ENCODE results near the gene IGDCC3.

DNA sequence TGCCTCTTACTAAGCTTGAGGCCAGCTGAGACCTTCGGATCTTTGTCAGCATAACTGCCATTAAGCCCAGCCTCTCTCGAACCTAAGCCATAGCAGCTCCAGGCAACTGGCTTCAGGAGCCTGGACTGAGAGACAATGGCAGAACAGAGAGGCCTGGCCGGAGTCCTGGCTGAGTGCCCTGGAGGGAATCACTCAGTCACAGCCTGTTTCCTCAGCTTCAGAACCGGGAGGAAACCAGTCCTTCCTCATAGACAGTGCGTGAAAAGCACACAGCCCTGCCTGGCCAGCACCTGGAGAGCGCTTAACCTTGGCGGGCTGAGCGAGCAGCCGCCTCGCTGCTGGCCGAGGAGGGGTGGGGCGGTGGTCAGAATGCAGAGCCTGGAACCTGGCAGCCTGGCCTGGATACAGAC, 51.7 kb downstream of the IGDCC3 start:
- no peak for TF ChIP-seq POLR2A (IDR thresholded peaks at IDR 0.05)
- TF ChIP-seq, protein P1, sequence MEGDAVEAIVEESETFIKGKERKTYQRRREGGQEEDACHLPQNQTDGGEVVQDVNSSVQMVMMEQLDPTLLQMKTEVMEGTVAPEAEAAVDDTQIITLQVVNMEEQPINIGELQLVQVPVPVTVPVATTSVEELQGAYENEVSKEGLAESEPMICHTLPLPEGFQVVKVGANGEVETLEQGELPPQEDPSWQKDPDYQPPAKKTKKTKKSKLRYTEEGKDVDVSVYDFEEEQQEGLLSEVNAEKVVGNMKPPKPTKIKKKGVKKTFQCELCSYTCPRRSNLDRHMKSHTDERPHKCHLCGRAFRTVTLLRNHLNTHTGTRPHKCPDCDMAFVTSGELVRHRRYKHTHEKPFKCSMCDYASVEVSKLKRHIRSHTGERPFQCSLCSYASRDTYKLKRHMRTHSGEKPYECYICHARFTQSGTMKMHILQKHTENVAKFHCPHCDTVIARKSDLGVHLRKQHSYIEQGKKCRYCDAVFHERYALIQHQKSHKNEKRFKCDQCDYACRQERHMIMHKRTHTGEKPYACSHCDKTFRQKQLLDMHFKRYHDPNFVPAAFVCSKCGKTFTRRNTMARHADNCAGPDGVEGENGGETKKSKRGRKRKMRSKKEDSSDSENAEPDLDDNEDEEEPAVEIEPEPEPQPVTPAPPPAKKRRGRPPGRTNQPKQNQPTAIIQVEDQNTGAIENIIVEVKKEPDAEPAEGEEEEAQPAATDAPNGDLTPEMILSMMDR (IDR thresholded peaks at IDR 0.05 in 4 of 5, conservative IDR thresholded peaks at IDR 0.05 in 1 of 5): no peak

Measured in gastrocnemius medialis (tissue), 4 donors.